K562 (cell line): ENCODE data around the gene BLVRA. TPM values are rescaled to one million over a fixed set of nuclear protein-coding genes. Genes with fewer than 3 reads are reported as not detected.
A peak's percentile ranks its signal among the peaks of the same experiment; 100 is the strongest.

Experiments
- BCOR ChIP-seq: fragments of 450-650 bp; IDR thresholded peaks from 2 replicates; pipeline ENCODE4 v1.6.1; 2016
- FOXA3 ChIP-seq, 2 experiments: fragments of 450-650 bp in 1 of 2; sonication (generic) in 1 of 2; formaldehyde crosslinking; IDR thresholded peaks in 1 of 2; conservative IDR thresholded peaks in 1 of 2; 2 replicates each; pipeline versions ENCODE4 v1.4.0 to v1.8.0; 2020 to 2022; ENCODE audit warnings: mild to moderate bottlenecking in 2 of 2, missing genetic modification reagents in 1 of 2
- MEIS2 ChIP-seq: fragments of 450-650 bp; IDR thresholded peaks from 2 replicates; pipeline ENCODE4 v1.6.1; 2014; ENCODE audit warnings: mild to moderate bottlenecking; ENCODE audit not compliant: partially characterized antibody
- MYBL2 ChIP-seq, 2 experiments: fragments of 450-650 bp in 1 of 2; sonication (generic) in 1 of 2; formaldehyde crosslinking in 1 of 2; IDR thresholded peaks; 2 replicates each; pipeline versions ENCODE4 v1.6.1 to v1.8.1; 2017 to 2022; ENCODE audit warnings: borderline replicate concordance in 1 of 2, inconsistent platforms in 1 of 2, low read depth in 1 of 2, mild to moderate bottlenecking in 1 of 2, missing genetic modification reagents in 1 of 2, moderate library complexity in 1 of 2
- NCOR1 ChIP-seq: fragments of 450-650 bp; IDR thresholded peaks from 2 replicates; pipeline ENCODE4 v1.6.1; 2016; ENCODE audit warnings: mild to moderate bottlenecking, moderate library complexity
- POLR3G ChIP-seq: IDR thresholded peaks from 2 replicates; pipeline ENCODE4 v1.6.1; 2011; ENCODE audit not compliant: insufficient read length, insufficient replicate concordance; ENCODE audit errors: extremely low read depth
- PTBP1 ChIP-seq: fragments of 200-400 bp; formaldehyde crosslinking; IDR thresholded peaks from 2 replicates; pipeline ENCODE4 v1.6.1; 2017; ENCODE audit warnings: low read depth, low read length
- SIN3A ChIP-seq, 2 experiments: fragments of 150-350 bp in 1 of 2; IDR thresholded peaks; 2 replicates each; pipeline ENCODE4 v1.6.1; 2011 to 2016; ENCODE audit warnings: borderline replicate concordance in 2 of 2, low read depth in 2 of 2, low read length in 2 of 2, mild to moderate bottlenecking in 2 of 2, moderate library complexity in 2 of 2; ENCODE audit not compliant: control insufficient read depth in 1 of 2
- SIX5 ChIP-seq, 2 experiments: IDR thresholded peaks; 2 replicates each; pipeline ENCODE4 v1.6.1; 2011; ENCODE audit warnings: low read length in 2 of 2, borderline replicate concordance in 1 of 2, low read depth in 1 of 2, mild to moderate bottlenecking in 1 of 2, moderate library complexity in 1 of 2; ENCODE audit not compliant: insufficient read depth in 1 of 2
- SMAD3 ChIP-seq: fragments of 450-650 bp; formaldehyde crosslinking; conservative IDR thresholded peaks from 2 replicates; pipeline ENCODE4 v1.4.0; 2020; ENCODE audit warnings: mild to moderate bottlenecking
- TBL1XR1 ChIP-seq, 2 experiments: IDR thresholded peaks; 2 replicates each; pipeline ENCODE4 v1.6.1; 2012; ENCODE audit warnings: improper control_type of control experiment in 2 of 2, low read length in 2 of 2, mild to moderate bottlenecking in 1 of 2
- ZBTB1 ChIP-seq: sonication (generic); formaldehyde crosslinking; IDR thresholded peaks from 2 replicates; pipeline ENCODE4 v1.8.1; 2023; ENCODE audit warnings: missing genetic modification reagents, low read depth, mild to moderate bottlenecking, borderline replicate concordance
- ZNF146 ChIP-seq: IDR thresholded peaks from one replicate; pipeline ENCODE4 v1.6.1; 2018; ENCODE audit warnings: missing compliant biosample characterization; ENCODE audit not compliant: unreplicated experiment
- ZNF23 ChIP-seq: fragments of 250-450 bp; sonication (Bioruptor Pico); IDR thresholded peaks from 2 replicates; pipeline ENCODE4 v1.4.0; 2020; ENCODE audit warnings: mild to moderate bottlenecking
- ZNF239 ChIP-seq: fragments of 250-450 bp; sonication (Bioruptor Pico); IDR thresholded peaks from 2 replicates; pipeline ENCODE4 v1.4.0; 2020; ENCODE audit warnings: mild to moderate bottlenecking
- ZNF324 ChIP-seq: fragments of 250-450 bp; sonication (Bioruptor Pico); IDR thresholded peaks from 2 replicates; pipeline ENCODE4 v1.4.0; 2020; ENCODE audit warnings: mild to moderate bottlenecking
- ZNF384 ChIP-seq: IDR thresholded peaks from 2 replicates; pipeline ENCODE4 v1.6.1; 2012; ENCODE audit warnings: low read depth, low read length, improper control_type of control experiment
- ZNF584 ChIP-seq: fragments of 200-800 bp; sonication (Bioruptor generic); IDR thresholded peaks from 2 replicates; pipeline ENCODE4 v1.6.1; 2016; ENCODE audit warnings: low read depth, mild to moderate bottlenecking, missing genetic modification characterization, missing compliant biosample characterization
- polyA plus RNA-seq, 8 experiments: library from polyadenylated mRNA; depleted of rRNA in 4 of 8; stranded (reverse) in 5 of 8; unstranded in 3 of 8; fragments of >200 nt; fragmentation: Nextera tagmentation in 2 of 8; fragmentation: Illumina TruSeq in 1 of 8; extraction: Ambion mirVana in 2 of 8; extraction: Trizol in 1 of 8; gene quantifications; 2 replicates each; pipeline versions ENCODE4 v1.2.1 to v1.2.3, GENCODE V29; 2011 to 2014; ENCODE audit warnings: inconsistent platforms in 1 of 8, missing spikeins in 1 of 8
- total RNA-seq, 7 experiments: library from RNA; depleted of rRNA in 6 of 7; stranded (reverse); fragments of >200 nt in 6 of 7; fragmentation: Illumina TruSeq in 2 of 7; extraction: Trizol in 2 of 7; gene quantifications; 2 replicates each; pipeline versions ENCODE4 v1.2.1 to v1.2.3, GENCODE V29; 2011 to 2021; ENCODE audit warnings: low replicate concordance in 1 of 7
- TF ChIP-seq, protein P1 (sequence below): fragments of 450-650 bp; IDR thresholded peaks from 2 replicates; pipeline ENCODE4 v1.6.1; 2016; ENCODE audit warnings: borderline replicate concordance
- TF ChIP-seq, protein P2 (sequence below): fragments of 250-450 bp; sonication (Bioruptor Pico); IDR thresholded peaks from 2 replicates; pipeline ENCODE4 v1.8.0; 2022; ENCODE audit warnings: moderate library complexity, mild to moderate bottlenecking, inconsistent platforms
- TF ChIP-seq, protein P3 (sequence below): fragments of 250-450 bp; sonication (Bioruptor Pico); IDR thresholded peaks from 2 replicates; pipeline ENCODE4 v1.8.0; 2022; ENCODE audit warnings: moderate library complexity, mild to moderate bottlenecking, inconsistent platforms
- TF ChIP-seq, protein P4 (sequence below): sonication (generic); formaldehyde crosslinking; IDR thresholded peaks from 2 replicates; pipeline ENCODE4 v1.9.0; 2022; ENCODE audit warnings: mild to moderate bottlenecking, missing genetic modification reagents
- TF ChIP-seq, protein P5 (sequence below): fragments of 250-450 bp; sonication (Bioruptor Pico); IDR thresholded peaks from 2 replicates; pipeline ENCODE4 v1.9.0; 2021; ENCODE audit warnings: mild to moderate bottlenecking

Gene BLVRA
- total and polyA plus RNA-seq, 9 of the 15 experiments (the other 6 are each of a cell fraction or from before 2014, with no cell fraction given) = 48.5 to 147 (median 61.5) TPM

DNA sequence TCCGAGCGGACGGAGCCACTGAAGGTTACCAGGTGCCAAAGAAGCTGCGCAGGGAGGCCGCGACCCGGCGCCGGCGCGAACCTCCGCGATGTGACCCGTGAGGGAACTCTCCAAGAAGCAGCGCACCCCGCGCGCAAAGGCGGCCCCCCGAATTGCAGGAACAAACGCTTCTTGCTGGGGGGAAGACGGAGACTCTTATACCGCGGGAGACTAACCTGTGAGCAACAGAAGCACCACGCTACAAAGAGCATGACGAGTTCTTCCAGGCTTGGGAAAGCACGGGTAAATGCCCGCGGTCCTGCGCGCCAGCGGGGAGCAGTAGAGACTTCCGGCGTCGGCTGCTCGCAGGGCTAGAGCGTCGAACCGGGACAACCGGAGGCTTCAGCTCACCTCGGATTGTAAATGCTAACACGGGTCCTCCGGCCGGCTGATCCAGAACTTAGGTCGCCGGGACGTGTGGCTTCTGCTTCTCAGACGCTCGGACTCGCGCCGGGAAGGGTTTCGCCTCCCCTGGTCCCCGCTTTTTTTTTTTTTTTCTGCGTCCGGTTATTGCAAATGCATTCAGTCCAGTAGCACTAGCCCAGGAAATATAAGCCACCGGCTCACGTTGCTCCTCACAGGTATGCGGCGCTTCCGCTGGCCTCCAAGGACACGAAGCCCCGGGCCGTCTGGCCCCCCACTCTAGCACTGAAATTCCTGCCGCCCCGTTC, 29.1 kb upstream of the BLVRA start, which contains the start of gene COA1 (continued):
- TF ChIP-seq MYBL2 (IDR thresholded peaks at IDR 0.05; ENCODE audit: low read depth) (no peak), MYBL2 (CRISPR knock-in tag; IDR thresholded peaks at IDR 0.05; ENCODE audit: borderline replicate concordance) (no peak), BCOR (peak; percentile 59), POLR3G (no peak), ZNF23 (CRISPR knock-in tag) (no peak), ZNF584 (CRISPR knock-in tag) (no peak), PTBP1 (no peak), SMAD3 (CRISPR knock-in tag) (no peak), ZNF239 (CRISPR knock-in tag) (no peak), SIX5 (IDR thresholded peaks at IDR 0.05; ENCODE audit: borderline replicate concordance in 1 of 2, insufficient read depth in 1 of 2, low read depth in 1 of 2, low read length in 2 of 2) (no peak; a peak in 1 of 4 replicates), TBL1XR1 (IDR thresholded peaks at IDR 0.05; ENCODE audit: low read length in 2 of 2) (no peak), ZNF324 (CRISPR knock-in tag) (no peak), MEIS2 (no peak), FOXA3 (CRISPR knock-in tag; conservative IDR thresholded peaks at IDR 0.05 in 1 of 2, IDR thresholded peaks at IDR 0.05 in 1 of 2) (no peak; a peak in 1 of 4 replicates), ZBTB1 (CRISPR knock-in tag) (no peak), ZNF384 (peak; percentile 95), SIN3A (IDR thresholded peaks at IDR 0.05; ENCODE audit: borderline replicate concordance in 2 of 2, control insufficient read depth in 1 of 2, low read depth in 2 of 2, low read length in 2 of 2) (peak; percentile 52 to 85; a peak in 3 of 4 replicates), NCOR1 (no peak), ZNF146 (no peak)
- TF ChIP-seq, protein P1, sequence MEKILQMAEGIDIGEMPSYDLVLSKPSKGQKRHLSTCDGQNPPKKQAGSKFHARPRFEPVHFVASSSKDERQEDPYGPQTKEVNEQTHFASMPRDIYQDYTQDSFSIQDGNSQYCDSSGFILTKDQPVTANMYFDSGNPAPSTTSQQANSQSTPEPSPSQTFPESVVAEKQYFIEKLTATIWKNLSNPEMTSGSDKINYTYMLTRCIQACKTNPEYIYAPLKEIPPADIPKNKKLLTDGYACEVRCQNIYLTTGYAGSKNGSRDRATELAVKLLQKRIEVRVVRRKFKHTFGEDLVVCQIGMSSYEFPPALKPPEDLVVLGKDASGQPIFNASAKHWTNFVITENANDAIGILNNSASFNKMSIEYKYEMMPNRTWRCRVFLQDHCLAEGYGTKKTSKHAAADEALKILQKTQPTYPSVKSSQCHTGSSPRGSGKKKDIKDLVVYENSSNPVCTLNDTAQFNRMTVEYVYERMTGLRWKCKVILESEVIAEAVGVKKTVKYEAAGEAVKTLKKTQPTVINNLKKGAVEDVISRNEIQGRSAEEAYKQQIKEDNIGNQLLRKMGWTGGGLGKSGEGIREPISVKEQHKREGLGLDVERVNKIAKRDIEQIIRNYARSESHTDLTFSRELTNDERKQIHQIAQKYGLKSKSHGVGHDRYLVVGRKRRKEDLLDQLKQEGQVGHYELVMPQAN = 0 out of 2 replicates have a peak, but pooled peaks have one; percentile 81
- TF ChIP-seq, protein P2, sequence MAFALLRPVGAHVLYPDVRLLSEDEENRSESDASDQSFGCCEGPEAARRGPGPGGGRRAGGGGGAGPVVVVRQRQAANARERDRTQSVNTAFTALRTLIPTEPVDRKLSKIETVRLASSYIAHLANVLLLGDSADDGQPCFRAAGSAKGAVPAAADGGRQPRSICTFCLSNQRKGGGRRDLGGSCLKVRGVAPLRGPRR = no peak
- TF ChIP-seq, protein P3, sequence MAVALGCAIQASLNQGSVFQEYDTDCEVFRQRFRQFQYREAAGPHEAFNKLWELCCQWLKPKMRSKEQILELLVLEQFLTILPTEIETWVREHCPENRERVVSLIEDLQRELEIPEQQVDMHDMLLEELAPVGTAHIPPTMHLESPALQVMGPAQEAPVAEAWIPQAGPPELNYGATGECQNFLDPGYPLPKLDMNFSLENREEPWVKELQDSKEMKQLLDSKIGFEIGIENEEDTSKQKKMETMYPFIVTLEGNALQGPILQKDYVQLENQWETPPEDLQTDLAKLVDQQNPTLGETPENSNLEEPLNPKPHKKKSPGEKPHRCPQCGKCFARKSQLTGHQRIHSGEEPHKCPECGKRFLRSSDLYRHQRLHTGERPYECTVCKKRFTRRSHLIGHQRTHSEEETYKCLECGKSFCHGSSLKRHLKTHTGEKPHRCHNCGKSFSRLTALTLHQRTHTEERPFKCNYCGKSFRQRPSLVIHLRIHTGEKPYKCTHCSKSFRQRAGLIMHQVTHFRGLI (CRISPR knock-in tag) = no peak
- TF ChIP-seq, protein P4, sequence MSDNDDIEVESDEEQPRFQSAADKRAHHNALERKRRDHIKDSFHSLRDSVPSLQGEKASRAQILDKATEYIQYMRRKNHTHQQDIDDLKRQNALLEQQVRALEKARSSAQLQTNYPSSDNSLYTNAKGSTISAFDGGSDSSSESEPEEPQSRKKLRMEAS (CRISPR knock-in tag) = peak; percentile 79
- TF ChIP-seq, protein P5, sequence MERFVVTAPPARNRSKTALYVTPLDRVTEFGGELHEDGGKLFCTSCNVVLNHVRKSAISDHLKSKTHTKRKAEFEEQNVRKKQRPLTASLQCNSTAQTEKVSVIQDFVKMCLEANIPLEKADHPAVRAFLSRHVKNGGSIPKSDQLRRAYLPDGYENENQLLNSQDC = no peak
